PC-9 (cell line): ENCODE data around the gene RPS26.

Experiments used
- CTCF ChIP-seq: fragments of 200-600 bp; sonication (generic); conservative IDR thresholded peaks from 2 replicates; pipeline ENCODE4 v1.6.1; 2017; ENCODE audit warnings: mixed run types, antibody characterized with exemption, mild to moderate bottlenecking, moderate library complexity
- EZH2 ChIP-seq: fragments of 200-600 bp; sonication (generic); IDR thresholded peaks from 2 replicates; pipeline ENCODE4 v1.8.0; 2017; ENCODE audit warnings: antibody characterized with exemption, low read depth

GRCh38 chr12:56007564-56008559 is 33.9 kb upstream of the RPS26 start:
- TF ChIP-seq CTCF (no peak), EZH2 (no peak)
